LNCaP clone FGC (cell line): ENCODE results near the gene FAT4.

ENCODE experiments used
- DNase-seq: peaks from one replicate; pipeline ENCODE4 v3.0.0-alpha.2; 2011; ENCODE audit warnings: low read depth
- H3K4me3 ChIP-seq: 2 replicates; pipeline ENCODE4 v1.5.1; 2011; ENCODE audit warnings: mild to moderate bottlenecking, low read depth, low read length, control low read depth
- CTCF ChIP-seq: IDR thresholded peaks from 2 replicates; pipeline ENCODE4 v1.5.1; 2012; ENCODE audit warnings: mild to moderate bottlenecking; ENCODE audit not compliant: control insufficient read depth, insufficient read depth; ENCODE audit errors: extremely low read depth

FAT4 gene

GRCh38 chr4:125277790-125278189 is 37.0 kb upstream of the FAT4 start:
- H3K4me3 ChIP-seq: no peak overlapping the region
- no peak for TF ChIP-seq CTCF
- no peak for DNase-seq

- no peak for DNase-seq
- H3K4me3 ChIP-seq: no peak overlapping the region
- TF ChIP-seq CTCF: no peak
Observed at GRCh38 chr4:125280892-125281403, 33.8 kb upstream of the FAT4 start.

GRCh38 chr4:125283707-125284279 is 31.0 kb upstream of the FAT4 start:
- peak; percentile 18 for DNase-seq
- TF ChIP-seq CTCF: peak; percentile 48
- no peak overlapping the region for H3K4me3 ChIP-seq

DNA sequence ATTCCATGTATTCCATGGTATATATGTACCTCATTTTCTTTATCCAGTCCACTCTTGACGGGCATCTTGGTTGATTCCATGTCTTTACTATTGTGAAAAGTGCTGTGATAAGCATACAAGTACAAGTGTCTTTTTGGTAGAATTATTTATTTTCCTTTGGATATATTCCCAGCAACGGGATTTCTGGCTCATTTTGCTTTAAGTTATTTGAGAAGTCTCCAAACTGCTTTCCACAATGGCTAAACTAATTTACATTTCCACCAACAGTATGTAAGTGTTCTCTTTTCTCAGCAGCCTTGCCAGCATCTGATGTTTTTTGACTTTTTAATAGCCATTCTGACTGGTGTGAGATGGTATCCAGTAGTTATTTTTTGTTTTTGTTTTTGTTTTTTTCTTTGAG is 17.6 kb upstream of the FAT4 start:
- H3K4me3 ChIP-seq: no peak overlapping the region
- DNase-seq: no peak
- no peak for TF ChIP-seq CTCF

DNA sequence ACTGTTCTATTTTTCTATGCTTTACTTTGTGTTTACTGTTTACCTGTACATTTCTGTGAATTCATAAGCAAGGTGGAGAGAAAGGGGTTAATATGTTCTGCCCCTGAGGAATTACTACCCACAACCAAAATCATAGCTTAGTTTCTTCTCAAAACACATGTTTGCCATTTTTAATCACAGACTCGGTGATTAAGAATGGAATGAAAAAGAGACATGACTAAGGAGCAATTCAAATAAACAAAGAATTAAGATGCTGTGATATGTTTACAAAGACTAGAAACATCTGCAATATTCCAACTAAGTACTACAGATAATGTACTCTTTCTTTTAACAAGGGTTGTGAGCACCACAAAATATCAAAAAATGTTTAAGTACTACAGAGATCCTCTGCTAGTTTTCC is 11.7 kb upstream of the FAT4 start:
- no peak for TF ChIP-seq CTCF
- no peak for DNase-seq
- no peak overlapping the region for H3K4me3 ChIP-seq

DNA sequence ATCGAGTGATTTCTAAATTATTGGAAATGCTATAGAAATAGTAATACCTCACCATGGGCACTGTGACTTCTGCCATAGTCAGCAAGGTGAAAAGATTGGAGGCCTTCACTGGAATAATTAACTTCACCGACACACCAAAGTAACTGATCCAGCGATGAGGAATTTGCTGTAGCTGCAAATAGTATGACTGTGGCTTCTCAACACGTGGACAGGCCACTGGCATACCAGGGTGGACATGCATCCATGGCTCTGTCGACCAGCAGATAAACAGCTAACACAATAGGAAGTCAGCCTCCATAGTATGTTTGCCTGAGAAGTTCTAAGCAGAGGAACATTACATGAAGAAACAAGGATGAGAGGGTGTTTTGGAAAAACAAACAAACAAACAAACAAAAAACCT is 10.9 kb upstream of the FAT4 start:
- H3K4me3 ChIP-seq: no peak overlapping the region
- no peak for TF ChIP-seq CTCF
- no peak for DNase-seq

DNA sequence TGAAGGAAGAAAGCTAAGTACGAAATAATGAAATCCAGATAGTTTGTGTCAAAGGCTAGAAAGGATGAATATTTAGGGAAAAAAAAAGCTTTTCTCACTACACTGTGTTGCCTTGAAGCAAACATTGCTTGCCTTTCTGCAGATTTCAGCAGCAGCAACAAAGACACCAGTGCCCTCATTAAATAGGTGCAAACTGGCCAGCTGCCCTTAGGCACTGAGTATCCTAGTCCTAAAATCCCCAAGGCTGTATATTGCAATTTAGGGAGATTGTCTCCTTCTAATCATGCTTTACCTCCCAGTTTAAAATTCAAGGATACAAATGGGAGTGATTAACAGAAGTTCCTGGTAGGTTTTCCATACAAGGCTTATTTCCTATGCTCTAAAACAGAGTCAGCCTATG is 8.6 kb upstream of the FAT4 start:
- no peak for TF ChIP-seq CTCF
- DNase-seq: no peak
- no peak overlapping the region for H3K4me3 ChIP-seq
